Smooth muscle cell of the brain vasculature (primary cell): ENCODE results near the gene CADPS.

Experiments
- DNase-seq: peaks from one replicate; pipeline ENCODE4 v3.0.0-alpha.2; 2012; ENCODE audit warnings: low read depth, low spot score

CADPS gene

GRCh38 chr3:62636235-62636826 lies 238.9 kb downstream of the CADPS start:
- no peak for DNase-seq

- no peak for DNase-seq
Measured at GRCh38 chr3:62632510-62633294, 242.5 kb downstream of the CADPS start.

GRCh38 chr3:62631488-62631887 lies 243.7 kb downstream of the CADPS start:
- no peak for DNase-seq

- no peak for DNase-seq
Measured at GRCh38 chr3:62630664-62631063, 244.6 kb downstream of the CADPS start.

- DNase-seq = no peak
Measured at GRCh38 chr3:62625268-62625667, 249.9 kb downstream of the CADPS start.

GRCh38 chr3:62624185-62624584 lies 251.0 kb downstream of the CADPS start:
- DNase-seq = no peak

GRCh38 chr3:62622553-62623174 lies 252.6 kb downstream of the CADPS start:
- peak; percentile 43 for DNase-seq

- DNase-seq = no peak
Measured at GRCh38 chr3:62621925-62622324, 253.3 kb downstream of the CADPS start.

- DNase-seq = no peak
Measured at GRCh38 chr3:62621176-62621575, 254.0 kb downstream of the CADPS start.

- DNase-seq = no peak
Measured at GRCh38 chr3:62615258-62615849, 259.9 kb downstream of the CADPS start.

GRCh38 chr3:62614527-62614926 lies 260.7 kb downstream of the CADPS start:
- DNase-seq = no peak

GRCh38 chr3:62611541-62612240 lies 263.5 kb downstream of the CADPS start:
- no peak for DNase-seq

GRCh38 chr3:62607287-62608029 lies 267.8 kb downstream of the CADPS start:
- DNase-seq = no peak

- no peak for DNase-seq
Measured at GRCh38 chr3:62605413-62606068, 269.7 kb downstream of the CADPS start.

GRCh38 chr3:62604751-62605351 lies 270.4 kb downstream of the CADPS start:
- no peak for DNase-seq

- DNase-seq = peak; percentile 29
Measured at GRCh38 chr3:62604298-62604697, 270.9 kb downstream of the CADPS start.

- no peak for DNase-seq
Measured at GRCh38 chr3:62602987-62603386, 272.2 kb downstream of the CADPS start.

GRCh38 chr3:62602129-62602770 lies 273.0 kb downstream of the CADPS start:
- no peak for DNase-seq

- no peak for DNase-seq
Measured at GRCh38 chr3:62601238-62602070, 273.8 kb downstream of the CADPS start.
